IPS-18a (cell line): ENCODE results near the gene DPYD.
A peak's percentile ranks its signal among the peaks of the same experiment; 100 is the strongest.

Experiments
- H3K27ac ChIP-seq: one replicate; pipeline ENCODE4 v1.5.1; 2013; ENCODE audit warnings: low read length
- H3K27me3 ChIP-seq: one replicate; pipeline ENCODE4 v1.6.1; 2013; ENCODE audit warnings: mild to moderate bottlenecking, low read length; ENCODE audit not compliant: control insufficient read depth, insufficient read depth
- H3K36me3 ChIP-seq: one replicate; pipeline ENCODE4 v1.6.1; 2013; ENCODE audit warnings: low read depth, low read length; ENCODE audit not compliant: control insufficient read depth
- H3K4me1 ChIP-seq: one replicate; pipeline ENCODE4 v1.6.1; 2013; ENCODE audit warnings: low read depth, low read length; ENCODE audit not compliant: control insufficient read depth
- H3K4me3 ChIP-seq: one replicate; pipeline ENCODE4 v1.5.1; 2013; ENCODE audit warnings: low read length
- H3K9ac ChIP-seq: one replicate; pipeline ENCODE4 v1.6.1; 2013; ENCODE audit warnings: mild to moderate bottlenecking, low read length, moderate library complexity
- H3K9me3 ChIP-seq: one replicate; pipeline ENCODE4 v1.6.1; 2013; ENCODE audit warnings: low read depth, low read length; ENCODE audit not compliant: control insufficient read depth

DPYD gene

GRCh38 chr1:97925151-97925550 lies 4.3 kb upstream of the DPYD start:
- no peak overlapping the region for H3K9ac ChIP-seq
- H3K27ac ChIP-seq: no peak overlapping the region
- H3K9me3 ChIP-seq: no peaks in the 10 kb centered on the region
- no peaks in the 10 kb centered on the region for H3K4me1 ChIP-seq
- peaks cover 5% of the 10 kb centered on the region for H3K27me3 ChIP-seq
- H3K4me3 ChIP-seq: no peak overlapping the region
- H3K36me3 ChIP-seq: no peaks in the 10 kb centered on the region

- H3K27ac ChIP-seq: no peak overlapping the region
- peaks cover 18% of the 10 kb centered on the region for H3K27me3 ChIP-seq
- no peaks in the 10 kb centered on the region for H3K9me3 ChIP-seq
- no peaks in the 10 kb centered on the region for H3K36me3 ChIP-seq
- H3K4me1 ChIP-seq: no peaks in the 10 kb centered on the region
- H3K9ac ChIP-seq: no peak overlapping the region
- no peak overlapping the region for H3K4me3 ChIP-seq
Measured at GRCh38 chr1:97923811-97924210, 3.0 kb upstream of the DPYD start.

DNA sequence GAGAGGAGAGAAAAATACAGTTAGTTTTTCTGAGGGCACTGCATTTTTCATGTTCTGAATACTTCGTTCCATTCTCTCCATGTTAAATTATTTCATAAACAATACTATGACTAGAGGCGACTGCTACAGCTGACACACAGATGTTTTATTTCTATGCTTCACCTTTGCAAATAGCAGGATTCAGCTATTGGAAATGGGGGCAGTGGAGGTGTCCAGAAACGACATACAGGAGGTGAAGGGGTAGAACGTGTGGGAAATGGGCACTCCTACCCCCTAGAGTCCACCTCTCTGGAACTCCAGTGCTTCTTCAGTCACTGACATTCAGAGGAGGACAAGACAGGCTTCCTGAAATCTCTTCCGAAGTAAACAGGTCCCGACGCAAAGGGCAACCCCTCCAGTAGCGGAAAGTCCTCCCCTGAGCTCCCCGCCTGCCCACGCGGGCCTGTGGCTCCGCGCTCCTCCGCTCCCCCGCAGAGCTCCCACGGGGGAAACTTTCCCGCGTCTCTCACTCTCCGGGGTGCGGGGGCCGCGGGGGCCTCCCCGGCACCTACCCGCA lies 480 bp downstream of the DPYD start:
- no peaks in the 10 kb centered on the region for H3K4me1 ChIP-seq
- H3K9ac ChIP-seq: no peak overlapping the region
- no peaks in the 10 kb centered on the region for H3K36me3 ChIP-seq
- H3K27me3 ChIP-seq: peaks cover 18% of the 10 kb centered on the region
- H3K27ac ChIP-seq: no peak overlapping the region
- H3K4me3 ChIP-seq: peak overlapping the region; percentile 85
- H3K9me3 ChIP-seq: no peaks in the 10 kb centered on the region

GRCh38 chr1:97919585-97920261 lies 1.1 kb downstream of the DPYD start:
- H3K9me3 ChIP-seq: no peaks in the 10 kb centered on the region
- peaks cover 18% of the 10 kb centered on the region for H3K27me3 ChIP-seq
- H3K4me1 ChIP-seq: no peaks in the 10 kb centered on the region
- H3K36me3 ChIP-seq: no peaks in the 10 kb centered on the region
- peak overlapping the region; percentile 85 for H3K4me3 ChIP-seq
- H3K9ac ChIP-seq: no peak overlapping the region
- no peak overlapping the region for H3K27ac ChIP-seq

DNA sequence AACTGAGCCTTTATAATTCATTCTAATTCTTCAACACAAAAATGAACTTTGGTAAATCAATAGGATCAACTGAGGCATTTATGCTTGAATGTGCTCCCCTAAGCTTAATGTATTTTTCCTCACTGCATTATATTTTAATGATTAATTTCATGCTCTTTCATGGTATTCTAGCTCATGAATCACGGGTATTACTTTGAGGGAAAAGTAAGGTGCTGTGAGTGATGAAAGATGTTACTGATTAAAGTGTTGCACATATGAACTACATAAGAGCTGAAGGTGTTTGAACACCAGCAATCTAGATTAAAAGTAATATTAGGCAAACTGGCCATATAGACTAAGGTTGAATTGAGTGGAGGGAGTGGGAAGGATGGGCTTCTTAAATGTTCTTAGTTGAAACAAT lies 1.9 kb downstream of the DPYD start:
- H3K27ac ChIP-seq: no peak overlapping the region

GRCh38 chr1:97913506-97914139 lies 7.2 kb downstream of the DPYD start:
- Histone ChIP-seq H3K4me1 (no peaks in the 10 kb centered on the region), H3K4me3 (no peak overlapping the region), H3K36me3 (no peaks in the 10 kb centered on the region), H3K27ac (no peak overlapping the region), H3K9me3 (no peaks in the 10 kb centered on the region), H3K27me3 (no peaks in the 10 kb centered on the region), H3K9ac (no peak overlapping the region)

More for the DNA sequence above, 1.9 kb downstream of the DPYD start:
- H3K9ac ChIP-seq: no peak overlapping the region
- H3K4me1 ChIP-seq: no peaks in the 10 kb centered on the region
- no peaks in the 10 kb centered on the region for H3K9me3 ChIP-seq
- no peaks in the 10 kb centered on the region for H3K36me3 ChIP-seq
- H3K27me3 ChIP-seq: peaks cover 18% of the 10 kb centered on the region
- no peak overlapping the region for H3K4me3 ChIP-seq

DNA sequence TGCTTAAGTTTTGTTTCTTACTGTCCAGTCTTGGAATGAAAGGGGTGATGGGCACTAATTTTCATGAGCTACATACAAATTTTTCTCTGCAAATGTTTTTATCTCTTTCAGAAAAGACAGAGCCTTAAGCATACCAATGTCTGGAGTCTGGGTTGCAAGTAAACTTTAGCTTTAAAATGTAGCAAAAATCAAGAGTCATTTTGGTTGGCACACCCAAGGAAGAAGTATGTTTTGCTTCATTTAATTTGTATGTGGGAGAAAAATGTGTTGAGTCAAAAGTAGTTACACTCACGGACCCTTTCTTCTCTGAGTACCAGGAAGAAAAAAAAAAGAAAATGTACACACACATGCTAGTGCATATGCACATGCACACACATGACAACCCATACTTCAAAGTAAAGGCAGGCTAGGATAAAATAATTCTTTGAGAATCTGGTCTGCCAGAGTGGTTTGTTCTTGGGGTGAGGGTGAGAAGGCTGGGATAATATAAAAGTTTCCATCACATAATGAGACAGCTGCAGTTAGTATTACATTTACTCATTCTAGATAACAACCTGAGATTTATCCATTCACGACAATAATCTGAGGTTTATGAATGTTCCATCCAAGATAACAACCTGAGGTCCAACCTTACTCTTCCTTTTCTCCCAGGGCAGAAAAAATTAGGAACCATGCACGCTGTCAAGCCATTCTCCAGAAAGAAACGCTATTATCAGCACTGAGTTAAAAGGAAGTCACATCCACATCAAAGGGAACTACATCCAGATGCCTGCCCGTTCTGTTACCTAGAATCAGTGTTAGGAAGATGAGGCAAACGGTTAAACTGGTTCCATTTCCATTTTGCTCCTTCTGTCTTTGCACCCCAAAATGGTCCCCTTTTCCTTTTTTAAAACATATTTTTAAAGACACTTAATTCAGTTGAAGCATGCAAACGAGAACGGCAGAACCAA lies 9.3 kb downstream of the DPYD start:
- H3K36me3 ChIP-seq: no peaks in the 10 kb centered on the region
- no peaks in the 10 kb centered on the region for H3K27me3 ChIP-seq
- H3K27ac ChIP-seq: no peak overlapping the region
- H3K9ac ChIP-seq: no peak overlapping the region
- H3K9me3 ChIP-seq: no peaks in the 10 kb centered on the region
- peaks cover 7% of the 10 kb centered on the region for H3K4me1 ChIP-seq
- H3K4me3 ChIP-seq: no peak overlapping the region

DNA sequence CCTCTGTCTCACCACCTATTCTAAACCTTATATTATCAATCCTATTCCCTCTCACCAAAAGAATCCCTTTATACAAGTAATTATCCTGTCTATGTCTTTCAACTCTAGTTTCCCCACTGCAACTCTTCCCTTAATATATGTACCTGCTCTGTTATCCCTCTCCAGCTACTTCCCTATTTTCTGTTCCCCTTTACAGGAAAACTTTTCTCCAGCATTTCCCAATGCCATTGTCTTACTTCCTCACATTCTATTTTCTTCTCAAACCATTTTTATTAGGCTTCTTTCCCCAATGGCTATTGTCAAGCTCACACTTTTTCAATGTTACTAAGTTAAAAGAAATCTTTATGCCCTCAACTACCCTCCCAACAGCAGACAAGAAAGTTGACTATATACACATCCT lies 11.6 kb downstream of the DPYD start:
- H3K4me3 ChIP-seq: no peak overlapping the region
- H3K9ac ChIP-seq: no peak overlapping the region
- peaks cover 7% of the 10 kb centered on the region for H3K4me1 ChIP-seq
- no peaks in the 10 kb centered on the region for H3K36me3 ChIP-seq
- H3K27ac ChIP-seq: no peak overlapping the region
- H3K27me3 ChIP-seq: no peaks in the 10 kb centered on the region
- no peaks in the 10 kb centered on the region for H3K9me3 ChIP-seq

- H3K27me3 ChIP-seq: no peaks in the 10 kb centered on the region
- no peak overlapping the region for H3K9ac ChIP-seq
- H3K4me1 ChIP-seq: peaks cover 7% of the 10 kb centered on the region
- no peaks in the 10 kb centered on the region for H3K9me3 ChIP-seq
- H3K4me3 ChIP-seq: no peak overlapping the region
- no peaks in the 10 kb centered on the region for H3K36me3 ChIP-seq
- no peak overlapping the region for H3K27ac ChIP-seq
Measured at GRCh38 chr1:97907886-97908285, 12.9 kb downstream of the DPYD start.

DNA sequence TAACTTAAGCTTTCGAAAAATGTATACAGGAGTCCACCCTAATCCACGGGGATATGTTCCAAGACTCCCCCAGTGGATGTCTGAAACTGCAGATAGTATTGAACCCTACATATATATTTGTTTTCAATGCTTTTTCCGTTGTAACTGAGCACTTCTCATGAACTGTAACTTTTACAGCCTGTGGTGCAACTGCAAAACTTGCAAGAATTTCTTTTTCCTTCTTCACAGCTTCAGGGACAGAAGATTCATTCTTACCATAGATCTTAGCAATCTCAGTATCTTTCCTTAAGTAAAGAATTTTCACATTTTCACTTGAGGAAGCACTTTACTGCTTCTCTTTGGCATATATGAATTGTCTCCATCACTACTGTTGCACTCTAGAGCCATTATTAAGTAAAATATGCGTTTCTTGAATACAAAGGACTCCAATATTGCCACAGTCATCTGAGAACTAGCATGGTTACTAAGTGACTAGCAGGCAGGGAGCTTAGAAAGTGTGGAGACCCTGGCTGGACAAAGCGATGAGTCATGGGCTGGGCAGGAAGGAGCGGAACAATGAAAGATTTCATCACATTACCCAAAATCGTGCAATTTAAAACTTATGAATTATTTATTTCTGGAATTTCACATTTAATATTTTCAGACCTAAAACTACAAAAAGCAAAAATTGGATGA lies 14.1 kb downstream of the DPYD start:
- Histone ChIP-seq H3K36me3 (no peaks in the 10 kb centered on the region), H3K4me3 (no peak overlapping the region), H3K27ac (no peak overlapping the region), H3K9me3 (no peaks in the 10 kb centered on the region), H3K4me1 (peaks cover 7% of the 10 kb centered on the region), H3K9ac (no peak overlapping the region), H3K27me3 (no peaks in the 10 kb centered on the region)
